Mesenchymal stem cell (in vitro differentiated cells and primary cell): ENCODE measurements around the gene TBCB.
A peak's percentile ranks its signal among the peaks of the same experiment; 100 is the strongest.
"Not testable (repeated sequence)": the region's sequence is repeated elsewhere in the genome, so short reads cannot be mapped to it uniquely, and the experiment has no call there.

Experiments
- DNase-seq: peaks from one replicate; pipeline ENCODE4 v3.0.0-alpha.2; 2013
- H2AFZ ChIP-seq: one replicate; pipeline ENCODE4 v1.6.1; 2013; ENCODE audit warnings: low read depth, mild to moderate bottlenecking, control low read depth, inconsistent platforms, low read length, moderate library complexity
- H2AK5ac ChIP-seq: 2 replicates; pipeline ENCODE4 v1.6.1; 2013; ENCODE audit warnings: low read length, moderate library complexity, mild to moderate bottlenecking, inconsistent platforms; ENCODE audit not compliant: severe bottlenecking
- H2BK120ac ChIP-seq: one replicate; pipeline ENCODE4 v1.6.1; 2013; ENCODE audit warnings: low read depth, mild to moderate bottlenecking, inconsistent platforms, low read length, moderate library complexity
- H2BK12ac ChIP-seq, 2 experiments: one replicate each; pipeline ENCODE4 v1.6.1; 2013; ENCODE audit warnings: inconsistent platforms in 2 of 2, low read length in 2 of 2, mild to moderate bottlenecking in 2 of 2, moderate library complexity in 2 of 2, control low read depth in 1 of 2
- H2BK15ac ChIP-seq: one replicate; pipeline ENCODE4 v1.6.1; 2013; ENCODE audit warnings: mild to moderate bottlenecking, low read depth, inconsistent platforms; ENCODE audit not compliant: poor library complexity, severe bottlenecking
- H2BK5ac ChIP-seq: 2 replicates; pipeline ENCODE4 v1.6.1; 2013; ENCODE audit warnings: low read depth, mild to moderate bottlenecking, low read length, control low read depth, inconsistent platforms; ENCODE audit not compliant: poor library complexity, severe bottlenecking
- H3K14ac ChIP-seq, 2 experiments: one replicate each; pipeline ENCODE4 v1.6.1; 2013; ENCODE audit warnings: inconsistent platforms in 2 of 2, low read length in 2 of 2, control low read depth in 1 of 2, mild to moderate bottlenecking in 1 of 2, moderate library complexity in 1 of 2
- H3K18ac ChIP-seq, 2 experiments: one replicate each; pipeline ENCODE4 v1.6.1; 2013; ENCODE audit warnings: inconsistent platforms in 2 of 2, low read length in 2 of 2, control low read depth in 1 of 2, low read depth in 1 of 2, mild to moderate bottlenecking in 1 of 2
- H3K23ac ChIP-seq, 2 experiments: one replicate each; pipeline ENCODE4 v1.6.1; 2013; ENCODE audit warnings: inconsistent platforms in 2 of 2, low read length in 2 of 2, mild to moderate bottlenecking in 2 of 2, moderate library complexity in 2 of 2, control low read depth in 1 of 2
- H3K27ac ChIP-seq: 2 replicates; pipeline ENCODE4 v1.5.1; 2013; ENCODE audit warnings: mild to moderate bottlenecking, moderate library complexity, low read length, control low read depth, inconsistent platforms; ENCODE audit not compliant: poor library complexity, severe bottlenecking
- H3K27me3 ChIP-seq, 2 experiments: 2 replicates each; pipeline versions ENCODE4 v1.6.1 to v1.7.0; 2013; ENCODE audit warnings: low read length in 2 of 2, mild to moderate bottlenecking in 2 of 2, moderate library complexity in 2 of 2, control low read depth in 1 of 2, inconsistent platforms in 1 of 2; ENCODE audit not compliant: control insufficient read depth in 1 of 2, insufficient read depth in 1 of 2
- H3K36me3 ChIP-seq, 2 experiments: 2 replicates each; pipeline versions ENCODE4 v1.6.1 to v1.7.0; 2013; ENCODE audit warnings: low read length in 2 of 2, control low read depth in 1 of 2, inconsistent platforms in 1 of 2, low read depth in 1 of 2, mild to moderate bottlenecking in 1 of 2; ENCODE audit not compliant: insufficient read depth in 2 of 2, control insufficient read depth in 1 of 2
- H3K4ac ChIP-seq, 2 experiments: one replicate each; pipeline ENCODE4 v1.6.1; 2013; ENCODE audit warnings: inconsistent platforms in 2 of 2, low read length in 2 of 2, mild to moderate bottlenecking in 2 of 2, moderate library complexity in 2 of 2, control low read depth in 1 of 2, low read depth in 1 of 2
- H3K4me1 ChIP-seq: 2 replicates; pipeline ENCODE4 v1.6.1; 2013; ENCODE audit warnings: low read depth, low read length, control low read depth; ENCODE audit not compliant: control insufficient read depth, insufficient read depth
- H3K4me2 ChIP-seq: 2 replicates; pipeline ENCODE4 v1.6.1; 2013; ENCODE audit warnings: low read length, mild to moderate bottlenecking, inconsistent platforms; ENCODE audit not compliant: poor library complexity, severe bottlenecking
- H3K4me3 ChIP-seq, 2 experiments: 2 replicates each; pipeline versions ENCODE4 v1.5.1 to v1.7.0; 2013; ENCODE audit warnings: low read length in 2 of 2, mild to moderate bottlenecking in 2 of 2, control low read depth in 1 of 2, low read depth in 1 of 2; ENCODE audit not compliant: insufficient read depth in 1 of 2
- H3K79me1 ChIP-seq: replicated peaks from 2 replicates; pipeline ENCODE4 v1.6.1; 2013; ENCODE audit warnings: mild to moderate bottlenecking, control low read depth, low read length, inconsistent platforms; ENCODE audit not compliant: poor library complexity, severe bottlenecking
- H3K9ac ChIP-seq: 2 replicates; pipeline ENCODE4 v1.7.0; 2013; ENCODE audit warnings: mild to moderate bottlenecking, low read length, moderate library complexity
- H3K9me3 ChIP-seq: 2 replicates; pipeline ENCODE4 v1.7.0; 2013; ENCODE audit warnings: mild to moderate bottlenecking, low read length; ENCODE audit not compliant: control insufficient read depth
- H4K8ac ChIP-seq: one replicate; pipeline ENCODE4 v1.6.1; 2013; ENCODE audit warnings: inconsistent platforms, mild to moderate bottlenecking, low read length, moderate library complexity
- H4K91ac ChIP-seq: one replicate; pipeline ENCODE4 v1.6.1; 2013; ENCODE audit warnings: mild to moderate bottlenecking, low read length, inconsistent platforms
- WGBS: methylation state at CpG from one replicate; pipeline ENCODE4 v1.1.7; 2013; ENCODE audit warnings: mixed read lengths; 5-methylcytosine and 5-hydroxymethylcytosine counted together

Gene TBCB

DNA sequence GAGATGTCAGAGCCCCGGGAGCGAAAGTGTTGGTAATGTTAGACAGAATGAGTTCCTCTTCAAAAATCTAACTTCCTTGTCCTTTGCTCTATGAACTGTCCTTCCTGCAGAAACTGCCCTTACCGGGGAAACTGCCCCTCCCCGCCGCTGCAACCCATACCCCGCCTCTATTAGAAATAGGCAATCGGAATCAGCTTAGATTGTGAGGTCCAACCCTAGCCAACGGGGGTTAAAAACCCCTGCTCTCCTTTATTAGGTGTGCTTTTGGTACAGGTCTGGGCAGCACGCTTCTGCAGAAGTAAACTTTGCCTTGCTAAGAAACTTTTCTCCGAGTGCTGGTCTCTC is 13.1 kb downstream of the TBCB start:
- no peak overlapping the region for H2AK5ac ChIP-seq

DNA sequence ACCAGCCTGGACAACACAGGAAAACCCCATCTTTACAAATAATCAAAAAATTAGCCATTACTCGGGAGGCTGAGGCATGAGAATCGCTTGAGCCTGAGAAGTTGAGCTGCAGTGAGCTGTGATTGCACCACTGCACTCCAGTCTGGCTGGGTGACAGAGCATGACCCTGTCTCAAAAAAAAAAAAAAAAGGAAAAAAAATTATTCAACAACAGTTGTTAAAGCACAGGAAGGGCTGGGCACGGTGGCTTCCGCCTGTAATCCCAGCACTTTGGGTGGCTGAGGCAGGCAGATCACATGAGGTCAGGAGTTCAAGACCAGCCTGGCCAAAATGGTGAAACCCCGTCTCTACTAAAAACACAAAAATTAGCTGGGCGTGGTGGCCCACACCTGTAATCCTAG is 16.0 kb downstream of the TBCB start:
- H3K18ac ChIP-seq, H3K14ac ChIP-seq, H2BK12ac ChIP-seq, H3K23ac ChIP-seq, H3K36me3 ChIP-seq, H3K9ac ChIP-seq, H3K4me1 ChIP-seq, H3K27me3 ChIP-seq, H3K9me3 ChIP-seq, H4K91ac ChIP-seq, H3K4ac ChIP-seq, H2BK120ac ChIP-seq, H2AK5ac ChIP-seq, H3K4me3 ChIP-seq, H3K4me2 ChIP-seq, H3K27ac ChIP-seq, DNase-seq, H2BK5ac ChIP-seq, H4K8ac ChIP-seq, H3K79me1 ChIP-seq, H2AFZ ChIP-seq, H2BK15ac ChIP-seq: not testable (repeated sequence)
- 88% methylated on average over 6 of the region's 6 CpGs for whole genome bisulfite sequencing

More for the DNA sequence above, 13.1 kb downstream of the TBCB start:
- H3K9ac ChIP-seq, result peak overlapping the region; percentile 87
- H3K36me3 ChIP-seq, result peaks cover 26 to 31% of the 10 kb centered on the region in 2 experiments
- H3K18ac ChIP-seq, result peak overlapping the region; percentile 23 to 35
- H2AFZ ChIP-seq, result peak overlapping the region; percentile 31
- H4K8ac ChIP-seq, result peak overlapping the region; percentile 79
- no peaks in the 10 kb centered on the region for H3K9me3 ChIP-seq
- H2BK12ac ChIP-seq, result no peak overlapping the region
- H3K27me3 ChIP-seq, result no peaks in the 10 kb centered on the region
- H3K79me1 ChIP-seq, result no peaks in the 10 kb centered on the region
- H3K4ac ChIP-seq, result peak overlapping the region in 1 of 2 experiments; percentile 90
- peak overlapping the region in 1 of 2 experiments; percentile 75 for H3K4me3 ChIP-seq
- H4K91ac ChIP-seq, result no peak overlapping the region
- H2BK120ac ChIP-seq, result peak overlapping the region; percentile 56
- H2BK15ac ChIP-seq, result no peak overlapping the region
- no peak for DNase-seq
- H3K27ac ChIP-seq, result peak overlapping the region; percentile 94
- peak overlapping the region; percentile 77 for H3K4me2 ChIP-seq
- H3K14ac ChIP-seq, result no peak overlapping the region
- 23% methylated on average over 10 of the region's 10 CpGs for WGBS
- H3K23ac ChIP-seq, result no peak overlapping the region
- H2BK5ac ChIP-seq, result peak overlapping the region; percentile 59
- peaks cover 8% of the 10 kb centered on the region for H3K4me1 ChIP-seq

DNA sequence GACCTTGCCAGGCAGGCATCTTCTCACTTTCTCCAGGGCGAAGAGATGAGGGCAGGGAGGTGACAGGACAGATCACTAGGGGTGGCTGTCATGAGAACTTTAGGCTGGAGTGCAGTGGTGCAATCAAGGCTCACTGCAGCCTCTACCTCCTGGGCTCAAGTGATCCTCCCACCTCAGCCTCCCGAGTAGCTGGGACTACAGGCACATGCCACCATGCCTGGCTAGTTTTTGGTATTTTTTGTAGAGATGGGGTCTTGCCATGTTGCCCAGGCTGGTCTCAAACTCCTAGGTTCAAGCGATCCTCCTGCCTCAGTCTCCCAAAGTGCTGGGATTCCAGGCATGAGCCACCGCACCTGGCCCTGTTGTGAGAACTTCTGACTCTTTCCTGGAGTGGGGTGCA is 19.6 kb downstream of the TBCB start:
- not testable (repeated sequence) for H3K9me3 ChIP-seq, H2BK12ac ChIP-seq, H3K27ac ChIP-seq, H3K36me3 ChIP-seq, H3K4me2 ChIP-seq, H4K8ac ChIP-seq, H2BK5ac ChIP-seq, H3K14ac ChIP-seq, H3K79me1 ChIP-seq, H2AFZ ChIP-seq, H2AK5ac ChIP-seq, H2BK120ac ChIP-seq, H3K23ac ChIP-seq, H3K4ac ChIP-seq, H3K18ac ChIP-seq, H3K27me3 ChIP-seq, H2BK15ac ChIP-seq, H3K9ac ChIP-seq, H3K4me3 ChIP-seq, DNase-seq
- WGBS, result 92% methylated on average over 4 of the region's 4 CpGs
- Histone ChIP-seq H4K91ac (peak overlapping the region; percentile 41), H3K4me1 (peaks cover 10% of the 10 kb centered on the region)

DNA sequence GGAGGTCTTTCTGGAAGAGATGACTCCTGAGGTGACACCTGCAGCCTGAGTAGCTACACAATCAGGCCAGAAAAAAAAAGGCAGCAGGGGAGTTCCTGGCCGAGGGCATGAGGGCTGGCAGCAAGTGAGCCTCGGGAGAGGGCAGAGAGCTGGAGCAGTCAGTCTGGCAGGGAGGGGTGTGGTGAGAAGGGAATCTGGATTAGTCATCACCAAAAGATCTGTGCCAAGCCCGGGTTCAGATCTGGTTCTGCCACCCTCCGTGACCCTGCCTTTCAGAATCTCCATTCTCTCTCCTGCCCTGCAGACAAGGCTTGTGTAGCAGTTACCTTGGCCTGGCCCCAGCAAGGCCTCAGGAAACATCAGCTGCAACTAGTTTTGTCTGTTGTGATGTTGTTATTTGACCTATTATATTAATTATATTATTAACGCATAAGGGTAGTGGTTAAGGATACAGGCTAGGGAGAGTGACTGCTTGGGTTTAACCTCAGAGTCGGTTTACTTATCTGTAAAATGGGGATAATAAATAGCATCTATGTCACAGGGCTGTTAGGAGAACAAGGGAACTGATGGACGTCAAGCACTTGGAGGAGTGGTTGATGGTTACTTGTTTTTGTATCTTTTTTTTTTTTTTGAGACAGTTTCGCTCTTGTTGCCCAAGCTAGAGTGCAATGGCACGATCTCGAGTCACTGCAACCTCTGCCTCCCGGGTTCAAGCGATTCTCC is 21.9 kb downstream of the TBCB start:
- H2BK12ac ChIP-seq, result no peak overlapping the region
- H3K14ac ChIP-seq, result no peak overlapping the region
- WGBS, result 88% methylated on average over 10 of the region's 12 CpGs
- no peaks in the 10 kb centered on the region for H3K9me3 ChIP-seq
- no peak overlapping the region for H3K27ac ChIP-seq
- H3K79me1 ChIP-seq, result peaks cover 5% of the 10 kb centered on the region
- no peaks in the 10 kb centered on the region for H3K27me3 ChIP-seq
- H2BK120ac ChIP-seq, result no peak overlapping the region
- DNase-seq, result no peak
- peaks cover 19% of the 10 kb centered on the region for H3K4me1 ChIP-seq
- peak overlapping the region; percentile 49 for H2AK5ac ChIP-seq
- no peak overlapping the region for H3K4me3 ChIP-seq
- H3K4me2 ChIP-seq, result no peak overlapping the region
- H3K23ac ChIP-seq, result no peak overlapping the region
- no peak overlapping the region for H4K8ac ChIP-seq
- no peak overlapping the region for H2AFZ ChIP-seq
- peak overlapping the region in 1 of 2 experiments; percentile 18 for H3K18ac ChIP-seq
- peak overlapping the region; percentile 40 for H3K9ac ChIP-seq
- no peak overlapping the region for H2BK5ac ChIP-seq
- no peak overlapping the region for H3K4ac ChIP-seq
- peaks cover 6 to 9% of the 10 kb centered on the region in 2 experiments for H3K36me3 ChIP-seq
- peak overlapping the region; percentile 59 for H4K91ac ChIP-seq
- no peak overlapping the region for H2BK15ac ChIP-seq
